GM18861 (cell line): ENCODE measurements around the gene URI1.
"Not testable (repeated sequence)": the region's sequence is repeated elsewhere in the genome, so short reads cannot be mapped to it uniquely, and the experiment has no call there.

Source experiments
- ATAC-seq: cut with Tn5 transposase; IDR thresholded peaks from one replicate; pipeline ENCODE4 v1.9.1; 2021; ENCODE audit not compliant: unreplicated experiment

Gene URI1

GRCh38 chr19:29940971-29941585 lies 961 bp upstream of the URI1 start:
- ATAC-seq: no peak

GRCh38 chr19:29942404-29943261 lies 594 bp downstream of the URI1 start:
- ATAC-seq: peak; percentile 57

GRCh38 chr19:29943615-29944014 lies 1.6 kb downstream of the URI1 start:
- no peak for ATAC-seq

GRCh38 chr19:29944390-29945012 lies 2.5 kb downstream of the URI1 start:
- no peak for ATAC-seq

- ATAC-seq: no peak
Observed at GRCh38 chr19:29945017-29945416, 3.0 kb downstream of the URI1 start.

- ATAC-seq: no peak
Observed at GRCh38 chr19:29945433-29945832, 3.4 kb downstream of the URI1 start.

GRCh38 chr19:29946645-29947044 lies 4.6 kb downstream of the URI1 start:
- no peak for ATAC-seq

GRCh38 chr19:29947871-29948270 lies 5.8 kb downstream of the URI1 start:
- ATAC-seq: no peak

- ATAC-seq: not testable (repeated sequence)
Observed at GRCh38 chr19:29948759-29949470, 6.9 kb downstream of the URI1 start.

GRCh38 chr19:29952177-29952576 lies 10.1 kb downstream of the URI1 start:
- ATAC-seq: no peak

- no peak for ATAC-seq
Observed at GRCh38 chr19:29952646-29953045, 10.6 kb downstream of the URI1 start.

GRCh38 chr19:29953352-29954247 lies 11.6 kb downstream of the URI1 start:
- no peak for ATAC-seq

- no peak for ATAC-seq
Observed at GRCh38 chr19:29956855-29957254, 14.8 kb downstream of the URI1 start.

GRCh38 chr19:29961311-29961710 lies 19.3 kb downstream of the URI1 start:
- no peak for ATAC-seq

- no peak for ATAC-seq
Observed at GRCh38 chr19:29962793-29963192, 20.8 kb downstream of the URI1 start.

- ATAC-seq: no peak
Observed at GRCh38 chr19:29963576-29963975, 21.5 kb downstream of the URI1 start.

GRCh38 chr19:29964171-29964570 lies 22.1 kb downstream of the URI1 start:
- ATAC-seq: no peak

GRCh38 chr19:29965492-29965891 lies 23.5 kb downstream of the URI1 start:
- ATAC-seq: no peak

GRCh38 chr19:29966142-29966541 lies 24.1 kb downstream of the URI1 start:
- not testable (repeated sequence) for ATAC-seq

- no peak for ATAC-seq
Observed at GRCh38 chr19:29966588-29967249, 24.7 kb downstream of the URI1 start.
